A549 (cell line): Measurements from ENCODE around the gene UBC.

ENCODE experiments used
- BCL3 ChIP-seq: fragments of >200 bp; sonication (Bioruptor Twin); formaldehyde crosslinking; IDR thresholded peaks from 3 replicates; pipeline ENCODE4 v1.6.1; 2016
- CBX8 ChIP-seq: fragments of 200-600 bp; sonication (generic); IDR thresholded peaks from 2 replicates; pipeline ENCODE4 v1.6.1; 2016
- CHD4 ChIP-seq: fragments of 200-600 bp; sonication (generic); IDR thresholded peaks from 2 replicates; pipeline ENCODE4 v1.6.1; 2016; ENCODE audit warnings: antibody characterized with exemption, mild to moderate bottlenecking, borderline replicate concordance
- CTCF ChIP-seq: fragments of >200 bp; sonication (Bioruptor Twin); formaldehyde crosslinking; IDR thresholded peaks from 3 replicates; pipeline ENCODE4 v1.5.1; 2016
- NFE2L2 ChIP-seq: fragments of 150-350 bp; conservative IDR thresholded peaks from 2 replicates; pipeline ENCODE4 v1.6.1; 2014; ENCODE audit warnings: low read length
- POLR2A ChIP-seq: IDR thresholded peaks from 2 replicates; pipeline ENCODE4 v1.6.1; 2012; ENCODE audit warnings: mild to moderate bottlenecking, low read length

GRCh38 chr12:124883263-124884130 lies 31.0 kb downstream of the UBC start:
- TF ChIP-seq CTCF (no peak), CHD4 (no peak), CBX8 (no peak), BCL3 (no peak), NFE2L2 (no peak), POLR2A (no peak)
